ENCODE data around the gene APBA2.

APBA2 gene

GRCh38 chr15:29122506-29122905, 236.7 kb downstream of the APBA2 start:
- DNase-seq, result no peak

DNA sequence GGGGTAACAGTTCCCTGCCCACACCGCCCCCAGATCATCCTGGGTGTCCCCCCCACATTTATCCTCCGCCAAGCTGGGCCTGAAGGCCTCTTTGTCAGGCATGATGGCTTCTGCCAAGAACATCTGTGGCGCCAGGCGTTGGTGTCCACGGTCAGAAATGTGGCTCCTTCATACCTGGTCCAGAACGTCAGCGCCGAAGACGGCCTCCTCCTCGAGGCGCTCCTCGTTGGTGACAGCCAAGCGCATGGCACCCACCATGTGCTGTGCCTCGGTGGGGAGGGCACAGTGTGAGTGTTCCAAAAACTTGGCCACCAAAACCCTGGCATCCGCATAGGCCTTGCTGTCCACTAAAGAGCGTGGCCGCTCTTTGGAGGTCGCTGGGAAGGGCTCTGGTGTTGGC, 237.4 kb downstream of the APBA2 start:
- DNase-seq, result no peak

DNA sequence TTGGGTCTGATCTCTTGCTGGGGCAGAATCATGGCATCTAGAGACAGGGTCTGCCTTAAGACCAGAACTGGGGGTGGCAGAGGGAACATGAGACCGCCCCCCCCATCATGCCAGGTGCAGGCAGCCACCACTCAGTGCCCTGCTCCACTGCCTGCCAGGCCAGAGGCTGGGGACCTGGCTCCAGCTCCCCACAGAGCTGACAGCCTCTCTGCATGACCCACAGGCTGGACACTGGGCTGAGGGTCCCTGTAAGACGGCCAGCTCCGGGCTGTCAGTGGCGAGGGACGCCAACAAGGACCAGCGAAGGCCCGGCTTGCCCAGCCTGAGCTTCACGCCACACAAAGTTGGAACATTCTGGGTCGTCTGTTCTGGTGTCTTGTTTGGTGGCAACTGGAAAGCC, 238.2 kb downstream of the APBA2 start:
- no peak for DNase-seq

- DNase-seq, result no peak
These were observed 239.0 kb downstream of the APBA2 start for GRCh38 chr15:29124581-29125381.

- DNase-seq, result no peak
These were observed 239.8 kb downstream of the APBA2 start for GRCh38 chr15:29125382-29126207.

GRCh38 chr15:29126208-29126536, 240.4 kb downstream of the APBA2 start:
- DNase-seq, result no peak

GRCh38 chr15:29126821-29127461, 241.2 kb downstream of the APBA2 start:
- no peak for DNase-seq

- DNase-seq, result no peak
These were observed 242.0 kb downstream of the APBA2 start for GRCh38 chr15:29127506-29128430.

DNA sequence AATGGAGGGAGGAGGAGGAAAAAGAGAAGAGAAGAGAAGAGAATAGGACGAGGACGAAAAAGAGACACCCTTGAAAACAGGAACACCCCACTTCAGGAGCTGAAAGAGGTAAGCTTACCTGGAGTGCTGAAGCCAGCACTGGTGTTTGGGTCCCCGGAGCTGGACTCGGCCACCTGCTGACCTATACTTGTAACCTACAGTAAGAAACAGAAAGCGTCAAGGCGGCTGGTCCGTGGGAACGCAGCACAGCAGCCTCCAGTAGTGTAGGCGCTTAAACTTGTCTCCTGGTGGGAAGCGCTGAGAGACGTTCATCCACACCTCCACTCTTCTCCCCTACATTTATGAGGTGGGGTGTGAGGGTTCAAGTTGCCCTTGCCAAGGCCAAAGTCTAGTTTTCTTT, 242.9 kb downstream of the APBA2 start:
- no peak for DNase-seq

- no peak for DNase-seq
These were observed 243.4 kb downstream of the APBA2 start for GRCh38 chr15:29129221-29129620.

GRCh38 chr15:29129926-29130325, 244.2 kb downstream of the APBA2 start:
- no peak for DNase-seq

- DNase-seq, result no peak
These were observed 244.7 kb downstream of the APBA2 start for GRCh38 chr15:29130476-29130875.

DNA sequence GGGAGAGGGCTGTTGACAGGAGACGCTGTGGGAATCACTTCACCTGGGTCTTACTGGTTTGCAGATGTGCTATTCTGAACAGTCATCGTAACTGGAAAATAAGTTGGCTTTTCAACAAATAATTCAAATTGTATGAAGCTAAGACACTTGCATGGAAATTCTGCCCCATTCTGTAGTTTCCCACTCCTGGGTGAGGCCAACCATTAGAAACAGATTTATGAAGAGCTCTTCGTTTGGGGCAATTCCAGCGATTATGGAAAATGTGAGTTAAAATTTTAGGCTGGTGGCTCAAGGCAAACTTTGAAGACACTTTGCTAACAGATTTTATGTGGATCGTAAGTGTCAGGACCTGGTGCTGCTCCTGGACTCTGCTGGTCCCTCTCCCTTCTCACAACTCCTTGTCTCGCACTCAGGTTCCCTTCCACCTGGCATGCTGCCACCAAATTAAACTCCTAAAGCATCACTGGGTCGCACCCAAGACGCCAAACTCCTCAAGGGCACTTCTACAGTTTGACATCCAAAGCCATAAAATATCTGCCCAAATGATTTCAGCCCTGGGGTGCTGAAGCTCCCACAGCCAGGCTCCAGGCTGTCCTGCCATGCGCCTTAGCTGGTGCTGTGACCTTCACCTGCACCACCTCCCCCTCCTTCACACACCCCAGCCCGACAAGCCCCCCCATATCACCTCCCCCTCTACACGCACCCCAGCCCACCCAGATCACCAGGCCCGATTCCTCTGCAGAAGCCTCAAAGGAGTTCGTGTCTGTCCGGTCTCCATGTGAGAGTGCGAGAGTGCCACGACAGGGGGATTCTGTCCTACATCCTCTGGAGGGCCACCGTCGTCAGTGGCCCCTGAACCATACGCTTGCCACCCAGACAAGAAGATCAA, 245.4 kb downstream of the APBA2 start:
- DNase-seq, result no peak

DNA sequence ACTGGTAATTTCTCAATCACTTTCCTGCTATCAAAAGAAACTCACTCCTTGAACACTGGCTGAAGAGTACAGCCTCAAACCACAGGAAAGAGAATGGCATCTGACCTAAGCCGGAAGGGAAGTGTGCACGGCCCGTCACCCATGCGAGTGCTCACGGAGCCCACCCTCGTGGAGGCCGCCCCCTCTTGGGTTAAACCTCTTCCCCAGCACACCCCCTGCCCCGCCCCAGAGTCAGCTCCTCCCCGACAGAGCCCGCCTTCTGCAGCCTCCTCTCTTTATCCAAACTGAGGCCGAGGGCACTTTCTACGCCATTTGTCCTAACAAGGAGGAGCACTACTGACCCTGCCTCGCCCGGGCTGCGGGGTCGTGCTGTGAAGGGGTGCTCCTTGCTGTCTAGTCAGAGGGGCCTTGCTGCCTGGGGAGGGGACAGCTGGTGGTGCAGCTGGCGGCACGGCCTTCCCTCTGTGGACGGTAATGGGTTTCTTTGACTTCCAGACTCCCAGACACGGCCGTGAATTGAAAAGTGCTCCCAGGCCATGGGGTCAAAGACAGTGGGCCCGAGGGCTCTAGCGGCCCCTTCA, 246.2 kb downstream of the APBA2 start:
- DNase-seq, result no peak

DNA sequence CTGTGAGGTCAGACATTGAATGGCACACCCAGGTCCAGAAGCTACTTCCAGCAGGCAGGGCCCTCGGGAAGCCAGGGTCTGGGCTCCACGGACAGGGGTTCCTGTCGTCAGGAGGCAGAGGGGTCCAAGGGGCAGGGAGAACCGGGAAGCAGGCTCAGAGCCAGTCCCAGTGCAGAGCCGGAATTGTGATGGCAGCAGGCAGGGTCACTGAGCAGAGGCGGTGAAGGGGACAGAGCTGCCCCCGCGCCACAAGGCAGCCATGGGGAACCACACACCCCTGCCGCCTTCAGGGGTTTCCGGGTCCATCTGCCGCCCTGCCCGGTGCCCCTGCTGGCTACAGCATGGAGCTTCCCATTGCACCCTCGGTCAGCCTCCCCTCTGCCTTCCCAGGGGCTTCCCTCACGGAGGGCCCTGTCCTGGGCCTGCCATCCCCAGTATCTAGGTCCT, 247.0 kb downstream of the APBA2 start:
- no peak for DNase-seq

- DNase-seq, result no peak
These were observed 247.5 kb downstream of the APBA2 start for GRCh38 chr15:29133321-29133720.

GRCh38 chr15:29133791-29134190, 248.0 kb downstream of the APBA2 start:
- DNase-seq, result no peak

DNA sequence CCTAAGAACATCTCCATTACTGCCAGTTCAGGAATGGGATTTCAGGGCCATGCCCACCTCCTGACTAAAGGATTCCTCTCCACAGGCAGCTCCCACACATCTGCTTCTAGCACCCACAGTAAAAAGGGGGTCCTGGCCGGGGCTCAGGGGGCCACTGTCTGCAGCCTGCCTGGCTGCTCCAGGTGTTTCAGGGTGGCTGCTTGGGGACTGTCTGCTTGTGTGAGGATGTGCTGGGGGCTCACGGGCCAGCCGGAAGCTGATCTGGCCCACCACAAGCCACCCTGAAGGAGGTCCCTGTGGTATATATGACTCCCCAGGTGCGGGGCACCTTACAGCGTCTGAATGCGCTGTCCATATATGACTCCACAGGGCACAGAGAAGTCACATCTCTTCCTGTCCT, 248.5 kb downstream of the APBA2 start:
- no peak for DNase-seq

DNA sequence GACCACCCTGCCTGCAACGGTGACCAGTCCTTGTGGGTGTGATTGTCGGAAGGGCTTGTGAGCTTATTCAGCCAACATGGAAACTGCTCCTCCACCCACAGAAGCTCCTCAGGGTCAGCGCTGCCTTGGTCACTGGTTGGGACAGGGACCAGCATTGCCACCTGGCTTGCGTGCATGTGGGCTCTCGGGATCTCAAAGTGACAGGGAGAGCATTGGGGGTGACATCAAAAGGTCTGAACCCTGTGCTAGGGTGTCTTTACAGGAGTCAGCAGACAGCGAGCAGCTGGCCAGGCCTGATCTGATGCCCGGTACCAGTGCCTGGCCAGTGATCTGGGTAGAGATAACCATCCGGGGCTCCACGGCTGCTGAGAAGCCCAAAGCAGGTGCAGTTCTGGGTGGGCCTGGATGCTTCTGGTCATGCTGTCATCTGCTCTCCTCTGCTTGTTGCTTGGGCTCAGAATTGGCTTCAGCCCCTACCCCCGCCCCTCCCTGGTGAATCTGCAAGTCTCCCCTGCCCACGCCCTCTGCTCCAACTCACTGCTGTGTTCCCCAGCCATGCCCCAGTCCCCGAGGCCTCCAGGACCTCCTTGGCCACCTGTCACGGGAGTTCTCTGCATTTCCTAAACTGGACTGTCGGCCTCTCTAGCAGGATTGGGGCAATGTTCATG, 249.0 kb downstream of the APBA2 start:
- no peak for DNase-seq

DNA sequence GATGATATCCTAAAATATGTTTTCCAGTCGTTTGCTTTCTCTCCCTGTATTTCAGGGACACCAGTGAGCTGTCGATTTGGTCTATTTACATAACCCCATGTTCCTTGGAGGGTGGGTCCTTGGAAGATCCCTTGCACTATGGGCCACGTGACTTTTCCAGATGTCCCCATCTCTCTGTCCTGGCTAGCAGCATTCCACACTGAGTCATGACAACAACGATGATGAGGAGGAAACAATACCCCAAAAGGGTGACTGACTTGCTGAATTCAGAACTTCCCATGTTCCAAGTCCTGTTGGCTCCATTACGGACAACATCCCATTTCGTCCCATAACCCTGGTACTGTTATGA, 249.5 kb downstream of the APBA2 start:
- no peak for DNase-seq

All from C1 segment of cervical spinal cord (tissue), 14 donors.